ENCODE measurements around the gene COX14. TPM values are rescaled to one million over a fixed set of nuclear protein-coding genes. Genes with fewer than 3 reads are reported as not detected.

COX14 gene
- total and polyA plus RNA-seq, 2 donors from 2014 or later = 68.2 to 242 TPM

- TF ChIP-seq CTCF (IDR thresholded peaks at IDR 0.05; ENCODE audit: borderline replicate concordance, extremely low read depth, insufficient read depth) = peak; percentile 30
- intact Hi-C loops (cut with DNase I) = no loop called here
- Histone ChIP-seq H3K27me3 (ENCODE audit: control insufficient read depth, insufficient read depth, low read length) (no peaks in the 10 kb centered on the region), H3K4me1 (ENCODE audit: control insufficient read depth in 2 of 3, insufficient read depth in 2 of 3, low read depth in 1 of 3, low read length in 3 of 3) (peaks cover 0 to 10% (median 4%) of the 10 kb centered on the region in 3 donors), H3K4me3 (ENCODE audit: low read length in 3 of 3) (peak within 1 kb of the TSS; percentile 84 to 97 (median 92)), H3K9me3 (ENCODE audit: control insufficient read depth in 2 of 3, insufficient read depth in 1 of 3, low read length in 3 of 3) (no peaks in the 10 kb centered on the region), H3K36me3 (ENCODE audit: control insufficient read depth in 2 of 3, insufficient read depth in 3 of 3, low read length in 3 of 3) (peaks cover 5 to 27% (median 22%) of the 10 kb centered on the region in 3 donors), H3K9ac (ENCODE audit: low read length in 3 of 3) (peak within 1 kb of the TSS; percentile 71 to 95 (median 94)), H3K27ac (ENCODE audit: low read depth in 2 of 2, low read length in 2 of 2) (peak within 1 kb of the TSS; percentile 79 to 87)
- FAIRE-seq = no peak
- DNase-seq = peak; percentile 96 to 98 (median 98)
Measured at GRCh38 chr12:50084775-50085614, 27.0 kb upstream of the COX14 start, which contains the start of gene SMARCD1. Gene SMARCD1, plus strand, starts transcription at chr12:50085342. Its CDS starts 28 bp downstream, at chr12:50085370.

GRCh38 chr12:50085615-50086072 is 26.4 kb upstream of the COX14 start:
- Histone ChIP-seq H3K9me3 (ENCODE audit: control insufficient read depth in 2 of 3, insufficient read depth in 1 of 3, low read length in 3 of 3) (no peaks in the 10 kb centered on the region), H3K4me3 (ENCODE audit: low read length in 3 of 3) (peak overlapping the region; percentile 74 to 92 (median 84)), H3K36me3 (ENCODE audit: control insufficient read depth in 2 of 3, insufficient read depth in 3 of 3, low read length in 3 of 3) (peaks cover 10 to 32% (median 27%) of the 10 kb centered on the region in 3 donors), H3K27me3 (ENCODE audit: control insufficient read depth, insufficient read depth, low read length) (no peaks in the 10 kb centered on the region), H3K27ac (ENCODE audit: low read depth in 2 of 2, low read length in 2 of 2) (peak overlapping the region; percentile 79 to 87), H3K9ac (ENCODE audit: low read length in 3 of 3) (peak overlapping the region; percentile 38 to 73 (median 71)), H3K4me1 (ENCODE audit: control insufficient read depth in 2 of 3, insufficient read depth in 2 of 3, low read depth in 1 of 3, low read length in 3 of 3) (peaks cover 0 to 10% (median 4%) of the 10 kb centered on the region in 3 donors)
- no peak for FAIRE-seq
- intact Hi-C loops (cut with DNase I) = no loop called here
- TF ChIP-seq CTCF (IDR thresholded peaks at IDR 0.05; ENCODE audit: borderline replicate concordance, extremely low read depth, insufficient read depth) = no peak
- peak in 2 of 5 donors; percentile 36 to 81 for DNase-seq

- H3K4me3 ChIP-seq (ENCODE audit: low read length in 3 of 3) = peak overlapping the region; percentile 74 to 92 (median 84)
- no peak for FAIRE-seq
- H3K4me1 ChIP-seq (ENCODE audit: control insufficient read depth in 2 of 3, insufficient read depth in 2 of 3, low read depth in 1 of 3, low read length in 3 of 3) = peaks cover 0 to 8% (median 4%) of the 10 kb centered on the region in 3 donors
- peaks cover 10 to 32% (median 29%) of the 10 kb centered on the region in 3 donors for H3K36me3 ChIP-seq (ENCODE audit: control insufficient read depth in 2 of 3, insufficient read depth in 3 of 3, low read length in 3 of 3)
- no peaks in the 10 kb centered on the region for H3K27me3 ChIP-seq (ENCODE audit: control insufficient read depth, insufficient read depth, low read length)
- peak in 2 of 5 donors; percentile 63 to 64 for DNase-seq
- intact Hi-C loops (cut with DNase I) = no loop called here
- peak overlapping the region in 1 of 2 donors; percentile 87 for H3K27ac ChIP-seq (ENCODE audit: low read depth in 2 of 2, low read length in 2 of 2)
- TF ChIP-seq CTCF (IDR thresholded peaks at IDR 0.05; ENCODE audit: borderline replicate concordance, extremely low read depth, insufficient read depth) = no peak
- peak overlapping the region in 1 of 3 donors; percentile 38 for H3K9ac ChIP-seq (ENCODE audit: low read length in 3 of 3)
- H3K9me3 ChIP-seq (ENCODE audit: control insufficient read depth in 2 of 3, insufficient read depth in 1 of 3, low read length in 3 of 3) = no peaks in the 10 kb centered on the region
Measured at GRCh38 chr12:50086148-50086547, 25.9 kb upstream of the COX14 start.

Measured in kidney (tissue), 14 donors.